ENCODE measurements around the gene GABRA4.

GABRA4 gene

GRCh38 chr4:46870411-46870810 lies 123.0 kb downstream of the GABRA4 start:
- no peaks in the 10 kb centered on the region for H3K9me3 ChIP-seq
- H3K4me3 ChIP-seq, result no peak overlapping the region
- no peak for DNase-seq (ENCODE audit: low spot score in 2 of 2)
- H3K4me1 ChIP-seq, result no peaks in the 10 kb centered on the region
- no peaks in the 10 kb centered on the region for H3K36me3 ChIP-seq (replicated peaks)
- no peaks in the 10 kb centered on the region for H3K27me3 ChIP-seq (ENCODE audit: low read depth)
- in situ Hi-C loops (cut with MboI; ENCODE audit: low sequenced_read_pairs), result no loop called here
